Measurements from ENCODE around the gene IWS1.

IWS1 gene

GRCh38 chr2:127523269-127523939, 2.9 kb downstream of the IWS1 start:
- CTCF ChIA-PET: no interaction called here
- POLR2A ChIA-PET (ENCODE audit: low non-redundant PET): no interaction called here
- DNase-seq (ENCODE audit: low spot score): no peak
- no peak overlapping the region for H3K27ac ChIP-seq
- TF ChIP-seq CTCF (conservative IDR thresholded peaks at IDR 0.05; ENCODE audit: low read depth): no peak

GRCh38 chr2:127520424-127520823, 5.9 kb downstream of the IWS1 start:
- ChIA-PET CTCF (no interaction called here), POLR2A (ENCODE audit: low non-redundant PET) (no interaction called here)

GRCh38 chr2:127517465-127517864, 8.8 kb downstream of the IWS1 start:
- POLR2A ChIA-PET (ENCODE audit: low non-redundant PET): interaction anchor here (0.6 kb wide), 1 partner anchor 11 kb away, joined by 6 read pairs; no protein-coding TSS in a partner anchor
- no peak for TF ChIP-seq CTCF (conservative IDR thresholded peaks at IDR 0.05; ENCODE audit: low read depth)
- CTCF ChIA-PET: no interaction called here
- no peak overlapping the region for H3K27ac ChIP-seq
- no peak for DNase-seq (ENCODE audit: low spot score)

More at GRCh38 chr2:127520424-127520823, 5.9 kb downstream of the IWS1 start:
- no peak for DNase-seq (ENCODE audit: low spot score)
- H3K27ac ChIP-seq: no peak overlapping the region
- TF ChIP-seq CTCF (conservative IDR thresholded peaks at IDR 0.05; ENCODE audit: low read depth): no peak

- DNase-seq (ENCODE audit: low spot score): no peak
- POLR2A ChIA-PET (ENCODE audit: low non-redundant PET): no interaction called here
- CTCF ChIA-PET: interaction anchor here (1.1 kb wide), 1 partner anchor 15 kb away, joined by 3 read pairs; no protein-coding TSS in a partner anchor
- H3K27ac ChIP-seq: no peak overlapping the region
- TF ChIP-seq CTCF (conservative IDR thresholded peaks at IDR 0.05; ENCODE audit: low read depth): no peak
These were observed 10.1 kb downstream of the IWS1 start for GRCh38 chr2:127516041-127516762.

DNA sequence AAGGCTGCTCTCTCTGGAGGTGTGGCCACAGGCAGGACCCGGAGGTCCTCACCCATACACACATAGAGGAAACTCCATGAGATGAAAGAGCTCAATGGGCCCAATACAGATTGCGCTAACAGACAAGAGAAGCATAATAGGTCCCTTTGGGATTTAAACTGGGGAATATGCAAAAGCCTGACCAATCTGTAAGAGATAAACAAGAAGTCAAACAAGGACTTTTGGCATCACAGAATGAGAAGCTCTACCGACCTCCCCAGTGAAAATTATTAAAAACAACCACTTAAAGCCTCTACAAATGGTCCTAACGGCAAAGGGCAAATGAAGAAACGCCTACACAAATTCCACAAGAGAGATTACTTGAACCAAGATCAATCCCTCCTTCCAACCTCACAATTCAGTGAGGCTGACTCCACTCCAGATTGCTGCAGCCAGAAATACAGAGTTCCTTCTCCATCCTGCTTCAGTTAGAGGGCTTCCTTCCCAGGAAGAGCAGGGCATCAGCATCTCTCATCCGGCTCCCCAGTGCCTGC, 10.8 kb downstream of the IWS1 start:
- DNase-seq (ENCODE audit: low spot score): no peak
- ChIA-PET CTCF (interaction anchor here (1.1 kb wide), 1 partner anchor 14 kb away, joined by 3 read pairs; no protein-coding TSS in a partner anchor), POLR2A (ENCODE audit: low non-redundant PET) (interaction anchor here (1.0 kb wide), 1 partner anchor 11 kb away, joined by 3 read pairs; the partner anchor contains the start of gene IWS1)

More for the DNA sequence above, 10.8 kb downstream of the IWS1 start:
- TF ChIP-seq CTCF (conservative IDR thresholded peaks at IDR 0.05; ENCODE audit: low read depth): no peak
- H3K27ac ChIP-seq: no peak overlapping the region

Measured in RWPE1 (cell line).